Pancreas (tissue), 10 donors: ENCODE measurements around the gene ARMC7. TPM values are rescaled to one million over a fixed set of nuclear protein-coding genes. Genes with fewer than 3 reads are reported as not detected.
"Not testable (repeated sequence)": the region's sequence is repeated elsewhere in the genome, so short reads cannot be mapped to it uniquely, and the experiment has no call there.

Experiments
- ATAC-seq, 4 donors: fragments of 200-7000 bp; cut with Tn5 transposase; one replicate each; pipeline versions ENCODE4 v1.8.0 to v1.9.1; 2020; ENCODE audit warnings: mild to moderate bottlenecking in 4 of 4, moderate library complexity in 4 of 4
- DNase-seq, 6 donors: peaks; one replicate each; pipeline ENCODE4 v3.0.0-alpha.2; 2020
- FAIRE-seq: peaks from 2 replicates; lab custom pipeline; 2012; peaks lifted over from hg19 to GRCh38; lab: Jason Lieb, UNC
- H3K27ac ChIP-seq, 4 donors: fragments of 200-600 bp; sonication (generic); 1 replicate in 3 of 4; 2 replicates in 1 of 4; pipeline versions ENCODE4 v1.5.0 to v1.8.0; 2020
- H3K27me3 ChIP-seq, 4 donors: fragments of 200-600 bp; one replicate each; pipeline ENCODE4 v1.8.0; 2021
- H3K36me3 ChIP-seq, 3 donors: fragments of 200-600 bp; sonication (generic) in 1 of 3; one replicate each; pipeline versions ENCODE4 v1.5.0 to v1.8.0; 2020 to 2021
- H3K4me1 ChIP-seq, 3 donors: fragments of 200-600 bp; one replicate each; pipeline ENCODE4 v1.8.0; 2021
- H3K4me3 ChIP-seq, 4 donors: fragments of 200-600 bp; sonication (generic) in 2 of 4; one replicate each; pipeline versions ENCODE4 v1.5.0 to v1.8.0; 2020 to 2021
- H3K9me3 ChIP-seq, 4 donors: fragments of 200-600 bp; one replicate each; pipeline ENCODE4 v1.8.0; 2021
- WGBS, 2 donors: extraction: QIAGEN DNeasy Blood & Tissue Kit; methylation state at CpG; one replicate each; pipeline ENCODE4 v1.1.7; 2013; 5-methylcytosine and 5-hydroxymethylcytosine counted together
- intact Hi-C, 3 donors: fragments of 100-400 bp; cut with DNase I; formaldehyde crosslinking; loops; one replicate each; pipeline versions ENCODE4 v1.11.1 to v1.14.2; 2022
- polyA plus RNA-seq, 2 donors: library from polyadenylated mRNA; stranded (reverse); fragments of 200-250 nt; gene quantifications; one replicate each; pipeline ENCODE4 v1.2.3, GENCODE V29; 2013
- total RNA-seq, 6 donors: library from RNA; stranded (reverse); fragmentation: NEBNext Ultra II Directional in 4 of 6; extraction: Animal tissue kit (Norgen Biotek cat#: 25700) in 4 of 6; gene quantifications; one replicate each; pipeline versions ENCODE4 v1.2.1 to v1.2.4, GENCODE V29; 2021 to 2023
- TF ChIP-seq, protein P1 (sequence below), 4 donors: fragments of 200-600 bp; sonication (generic) in 3 of 4; IDR thresholded peaks; one replicate each; pipeline versions ENCODE4 v1.5.0 to v1.8.0; 2021; ENCODE audit warnings: antibody characterized with exemption in 4 of 4
- donor health status: healthy with polysubstance abuse.
- donor health status: DM: no; HTN: no; CAD: no; lungs with moderate emphysema.
- donor health status: DM: no; HTN: no; CAD: no.
- donor health status: control.
- donor health status: control.
- donor health status: Bipolar disorder and iron deficiency.
- donor health status: DM: yes; HTN: yes; CAD: no.
- donor health status: DM: no; HTN: no; CAD: no.
- donor health status: DM: no; HTN: no; CAD: no.
- donor health status: DM: yes; HTN: yes; CAD: no.

Gene ARMC7
- total and polyA plus RNA-seq, 8 donors: 2.3 to 7.4 (median 4.9) TPM

DNA sequence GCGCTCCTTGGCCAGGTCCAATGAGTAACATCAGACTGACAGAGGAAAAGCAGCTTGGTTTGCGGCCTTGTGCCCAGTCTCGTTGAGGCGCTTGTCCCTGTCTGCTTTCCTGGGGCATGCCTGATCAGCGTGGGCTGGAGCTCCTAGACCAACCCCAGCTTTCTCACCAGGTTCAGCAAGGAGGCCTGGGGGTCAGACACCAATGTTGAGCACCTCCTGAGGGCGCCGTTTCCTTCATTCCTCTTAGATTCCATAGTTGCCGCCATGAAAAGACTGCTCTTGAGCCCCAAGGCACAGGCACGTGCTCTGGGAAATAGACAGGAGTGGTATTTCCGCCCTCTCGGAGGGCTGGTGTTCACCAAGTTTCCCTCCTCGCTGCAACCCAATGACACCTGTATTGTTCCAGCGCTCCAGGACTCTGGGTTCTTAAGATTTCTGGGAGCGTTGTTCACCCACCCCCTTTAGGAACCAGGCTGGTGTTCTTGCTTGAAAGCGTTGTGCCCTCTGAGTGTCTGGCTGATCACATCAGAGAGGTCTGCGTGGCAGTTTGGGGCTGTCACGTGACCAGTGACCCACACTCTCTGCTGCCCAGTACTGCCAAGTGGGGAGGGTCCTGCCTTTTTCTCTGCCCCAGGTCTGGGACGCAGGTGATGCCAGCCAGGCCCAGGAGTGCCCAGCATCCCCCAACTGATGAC lies 44.8 kb upstream of the ARMC7 start:
- Histone ChIP-seq H3K4me3 (no peak overlapping the region), H3K4me1 (no peaks in the 10 kb centered on the region), H3K27me3 (no peaks in the 10 kb centered on the region), H3K27ac (no peak overlapping the region), H3K9me3 (no peaks in the 10 kb centered on the region), H3K36me3 (peaks cover 2 to 28% (median 14%) of the 10 kb centered on the region in 3 donors)
- no peak for ATAC-seq
- intact Hi-C loops: no loop called here
- TF ChIP-seq, protein P1, sequence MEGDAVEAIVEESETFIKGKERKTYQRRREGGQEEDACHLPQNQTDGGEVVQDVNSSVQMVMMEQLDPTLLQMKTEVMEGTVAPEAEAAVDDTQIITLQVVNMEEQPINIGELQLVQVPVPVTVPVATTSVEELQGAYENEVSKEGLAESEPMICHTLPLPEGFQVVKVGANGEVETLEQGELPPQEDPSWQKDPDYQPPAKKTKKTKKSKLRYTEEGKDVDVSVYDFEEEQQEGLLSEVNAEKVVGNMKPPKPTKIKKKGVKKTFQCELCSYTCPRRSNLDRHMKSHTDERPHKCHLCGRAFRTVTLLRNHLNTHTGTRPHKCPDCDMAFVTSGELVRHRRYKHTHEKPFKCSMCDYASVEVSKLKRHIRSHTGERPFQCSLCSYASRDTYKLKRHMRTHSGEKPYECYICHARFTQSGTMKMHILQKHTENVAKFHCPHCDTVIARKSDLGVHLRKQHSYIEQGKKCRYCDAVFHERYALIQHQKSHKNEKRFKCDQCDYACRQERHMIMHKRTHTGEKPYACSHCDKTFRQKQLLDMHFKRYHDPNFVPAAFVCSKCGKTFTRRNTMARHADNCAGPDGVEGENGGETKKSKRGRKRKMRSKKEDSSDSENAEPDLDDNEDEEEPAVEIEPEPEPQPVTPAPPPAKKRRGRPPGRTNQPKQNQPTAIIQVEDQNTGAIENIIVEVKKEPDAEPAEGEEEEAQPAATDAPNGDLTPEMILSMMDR (IDR thresholded peaks at IDR 0.05): no peak
- DNase-seq: peak in 1 of 6 donors; percentile 36
- 93 to 94% methylated on average over 18 of the region's 18 CpGs for WGBS, 2 donors
- FAIRE-seq: no peak

DNA sequence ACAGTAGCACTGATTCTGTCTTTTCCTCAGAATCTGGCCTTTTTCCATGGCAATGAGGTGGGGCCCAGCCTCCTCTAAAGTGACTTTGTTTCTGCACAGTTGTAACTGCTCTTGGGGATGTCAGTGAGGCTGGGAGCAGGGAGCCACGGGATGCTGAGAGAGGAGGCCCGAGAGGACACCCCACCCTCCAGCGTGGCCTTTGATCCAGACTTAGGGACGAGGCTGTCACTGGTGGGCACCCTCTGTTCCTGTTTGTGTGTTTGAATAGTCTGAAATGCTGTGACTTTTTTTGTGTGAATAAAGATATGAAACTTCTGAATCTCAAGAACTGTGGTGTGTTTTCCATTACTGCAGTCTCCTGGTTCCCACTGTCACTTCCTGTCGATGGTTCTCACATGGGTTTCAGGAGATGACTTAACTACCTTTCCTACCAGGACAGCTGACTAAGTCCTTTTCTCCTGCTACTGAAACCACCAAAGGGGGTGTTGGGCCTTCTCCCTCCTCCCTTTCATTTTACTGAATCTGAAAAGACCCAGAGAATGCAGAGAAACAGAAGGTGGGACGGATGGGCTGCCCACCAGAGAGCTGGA lies 44.1 kb upstream of the ARMC7 start:
- Histone ChIP-seq H3K36me3 (peaks cover 2 to 22% (median 14%) of the 10 kb centered on the region in 3 donors), H3K9me3 (no peaks in the 10 kb centered on the region)

DNA sequence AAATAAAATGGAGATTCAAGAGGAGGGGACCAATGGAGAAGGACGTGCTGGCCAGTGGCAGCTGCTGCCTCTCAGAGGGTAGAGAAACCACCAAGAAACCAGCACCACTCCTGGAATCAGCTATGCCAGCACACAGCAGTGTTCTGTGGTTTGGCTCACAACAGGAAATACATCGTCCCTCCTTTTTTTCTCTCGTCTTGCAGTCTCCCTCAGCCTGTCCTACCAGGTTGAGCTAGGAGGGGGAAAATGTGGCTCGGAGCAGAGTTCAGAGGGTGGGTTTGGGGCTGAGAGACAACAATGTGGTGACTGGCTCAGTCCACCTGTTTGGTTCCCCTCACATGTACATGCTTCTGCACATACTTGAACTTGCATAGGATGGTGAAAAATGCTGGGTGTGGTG lies 41.9 kb upstream of the ARMC7 start:
- Histone ChIP-seq H3K9me3 (no peaks in the 10 kb centered on the region), H3K4me3 (no peak overlapping the region), H3K4me1 (no peaks in the 10 kb centered on the region), H3K36me3 (peaks cover 2 to 16% (median 14%) of the 10 kb centered on the region in 3 donors), H3K27ac (no peak overlapping the region), H3K27me3 (no peaks in the 10 kb centered on the region)
- ATAC-seq: no peak
- intact Hi-C loops: no loop called here
- 65 to 74% methylated on average over 4 of the region's 4 CpGs for WGBS, 2 donors
- TF ChIP-seq, protein P1 (IDR thresholded peaks at IDR 0.05): no peak
- DNase-seq: peak in 1 of 6 donors; percentile 2
- no peak for FAIRE-seq

More for the DNA sequence above, 44.1 kb upstream of the ARMC7 start:
- ATAC-seq (peak in 1 of 4 donors; percentile 46), FAIRE-seq (no peak), DNase-seq (peak in 1 of 6 donors; percentile 2)
- intact Hi-C loops: no loop called here
- no peaks in the 10 kb centered on the region for H3K27me3 ChIP-seq
- no peaks in the 10 kb centered on the region for H3K4me1 ChIP-seq
- H3K4me3 ChIP-seq: no peak overlapping the region
- WGBS, 2 donors: 79 to 82% methylated on average over 6 of the region's 6 CpGs
- H3K27ac ChIP-seq: no peak overlapping the region
- TF ChIP-seq, protein P1 (IDR thresholded peaks at IDR 0.05): no peak

DNA sequence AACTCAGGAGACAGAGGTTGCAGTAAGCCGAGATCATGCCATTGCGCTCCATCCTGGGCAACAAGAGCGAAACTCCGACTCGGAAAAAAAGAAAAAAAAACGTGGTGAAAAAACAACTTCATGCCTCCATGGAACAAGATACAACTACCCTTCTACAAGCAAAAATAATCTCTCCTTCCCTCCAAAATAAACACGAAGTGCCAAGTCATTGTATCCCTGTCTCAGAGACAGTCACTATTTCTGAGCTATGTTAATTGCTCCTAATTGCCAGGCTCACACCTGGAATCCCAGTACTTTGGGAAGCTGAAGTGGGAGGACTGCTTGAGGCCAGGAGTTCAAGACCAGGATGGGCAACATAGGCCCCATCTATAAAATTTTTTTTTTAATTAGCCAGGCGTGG lies 41.0 kb upstream of the ARMC7 start:
- Histone ChIP-seq H3K4me1 (no peaks in the 10 kb centered on the region), H3K36me3 (peaks cover 0 to 8% (median 7%) of the 10 kb centered on the region in 3 donors), H3K27ac (no peak overlapping the region), H3K4me3 (no peak overlapping the region), H3K9me3 (no peaks in the 10 kb centered on the region), H3K27me3 (no peaks in the 10 kb centered on the region)
- ATAC-seq (no peak), FAIRE-seq (no peak), DNase-seq (no peak)
- WGBS, 2 donors: 76 to 77% methylated on average over 8 of the region's 8 CpGs
- intact Hi-C loops: no loop called here
- TF ChIP-seq, protein P1 (IDR thresholded peaks at IDR 0.05): no peak

DNA sequence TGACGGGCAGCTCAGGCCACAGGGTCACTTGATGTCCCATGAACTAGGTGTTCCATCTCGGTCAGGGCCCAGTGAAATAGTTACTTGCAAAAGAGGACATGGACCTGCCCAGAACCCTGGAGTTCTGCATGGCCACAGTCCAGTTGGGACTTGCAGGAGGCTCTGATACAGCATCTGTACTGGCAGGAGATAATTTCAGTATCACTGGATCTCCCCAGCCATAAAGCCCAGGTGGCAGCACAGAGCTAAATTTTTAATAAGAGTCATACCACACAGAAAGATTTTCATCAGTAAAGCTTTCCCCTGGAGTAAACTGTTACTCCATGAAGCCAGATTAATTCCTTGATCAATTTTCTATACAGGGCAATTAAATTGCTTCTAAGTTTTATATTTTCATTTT lies 40.0 kb upstream of the ARMC7 start:
- TF ChIP-seq, protein P1 (IDR thresholded peaks at IDR 0.05): no peak
- no peak for FAIRE-seq
- WGBS, 2 donors: 87 to 92% methylated on average over 2 of the region's 2 CpGs
- Histone ChIP-seq H3K27ac (no peak overlapping the region), H3K4me3 (no peak overlapping the region), H3K4me1 (no peaks in the 10 kb centered on the region), H3K9me3 (no peaks in the 10 kb centered on the region), H3K36me3 (no peaks in the 10 kb centered on the region), H3K27me3 (no peaks in the 10 kb centered on the region)
- intact Hi-C loops: no loop called here
- DNase-seq: peak in 1 of 6 donors; percentile 12
- ATAC-seq: peak in 2 of 4 donors; percentile 40 to 54

DNA sequence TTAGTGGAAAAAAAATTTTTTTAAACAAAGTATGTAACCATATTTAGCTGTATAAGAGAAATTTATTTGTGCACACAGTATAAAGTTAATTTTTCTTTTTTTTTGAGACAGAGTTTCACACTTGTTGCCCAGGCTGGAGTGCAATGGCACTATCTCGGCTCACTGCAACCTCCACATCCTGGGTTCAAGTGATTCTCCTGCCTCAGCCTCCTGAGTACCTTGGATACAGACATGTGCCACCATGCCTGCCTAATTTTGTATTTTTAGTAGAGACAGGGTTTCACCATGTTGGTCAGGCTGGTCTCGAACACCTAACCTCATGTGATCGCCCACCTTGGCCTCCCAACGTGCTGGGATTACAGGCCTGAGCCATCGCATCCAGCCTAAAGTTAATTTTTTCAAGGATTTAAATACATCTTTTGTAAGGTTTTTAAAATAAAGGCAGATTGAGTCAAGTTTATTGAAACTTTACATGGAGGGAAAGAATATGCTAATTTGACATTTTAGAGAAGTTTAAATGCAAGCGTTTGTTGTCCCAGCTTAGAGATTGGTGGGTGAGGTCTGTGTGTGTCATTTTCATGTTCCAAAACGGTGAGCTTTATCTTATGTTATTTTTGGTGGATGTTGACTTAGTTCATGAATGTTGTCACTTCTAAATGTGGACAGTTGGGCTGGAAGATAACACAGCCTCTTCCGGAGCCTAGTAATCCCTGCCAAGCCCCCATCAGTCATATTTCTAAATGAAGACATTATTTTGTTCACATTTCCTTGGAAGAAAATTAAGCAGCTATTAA lies 38.1 kb upstream of the ARMC7 start:
- H3K27me3 ChIP-seq, H3K9me3 ChIP-seq, DNase-seq, H3K36me3 ChIP-seq, H3K4me3 ChIP-seq, H3K4me1 ChIP-seq, FAIRE-seq, H3K27ac ChIP-seq, ATAC-seq, intact Hi-C loops: not testable (repeated sequence)
- 77 to 80% methylated on average over 8 of the region's 8 CpGs for WGBS, 2 donors

DNA sequence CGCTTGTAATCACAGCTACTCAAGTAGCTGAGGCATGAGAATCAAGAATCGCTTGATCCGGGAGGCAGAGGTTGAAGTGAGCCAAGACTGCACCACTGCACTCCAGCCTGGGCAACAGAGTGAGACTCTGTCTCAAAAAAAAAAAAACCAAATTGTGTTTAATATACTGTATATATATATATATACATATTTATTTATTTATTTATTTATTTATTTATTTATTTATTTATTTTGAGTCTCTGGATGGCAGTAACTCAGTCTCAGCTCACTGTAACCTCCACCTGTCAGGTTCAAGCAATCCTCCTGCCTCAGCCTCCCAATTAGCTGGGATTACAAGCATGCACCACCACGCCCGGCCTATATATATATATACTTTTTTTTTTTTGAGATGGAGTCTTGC lies 36.9 kb upstream of the ARMC7 start:
- H3K27me3 ChIP-seq, ATAC-seq, H3K27ac ChIP-seq, H3K4me1 ChIP-seq, FAIRE-seq, H3K36me3 ChIP-seq, intact Hi-C loops, H3K9me3 ChIP-seq, H3K4me3 ChIP-seq, DNase-seq: not testable (repeated sequence)
- WGBS, 2 donors: 96 to 98% methylated on average over 5 of the region's 5 CpGs
